Activated CD8-positive, alpha-beta T cell treated with anti-CD3 and anti-CD28 coated beads, Interleukin-2, amount 10 ng/mL, durations not matched to agents 7 days and 5 days (primary cell): ENCODE data around the gene TMX4. TPM values are rescaled to one million over a fixed set of nuclear protein-coding genes. Genes with fewer than 3 reads are reported as not detected.

ENCODE experiments used
- ATAC-seq: fragments of 150-1000 bp; cut with Tn5 transposase; one replicate; pipeline ENCODE4 v1.10.0; 2021; ENCODE audit warnings: moderate library complexity
- CTCF ChIA-PET: fragments of 350-600 bp; sonication (Branson Sonifier 250); formaldehyde crosslinking; loops from one replicate; lab custom pipeline; 2021; ENCODE audit warnings: antibody characterized with exemption; lab: Charles Lee
- POLR2A ChIA-PET: fragments of 350-600 bp; sonication (Branson Sonifier 250); formaldehyde crosslinking; loops from one replicate; lab custom pipeline; 2021; ENCODE audit warnings: antibody characterized with exemption; lab: Charles Lee
- DNase-seq: peaks from one replicate; pipeline ENCODE4 v3.0.0-alpha.2; 2020
- H3K27ac Mint-ChIP-seq: one replicate; pipeline ENCODE4 v1.8.0; 2021; ENCODE audit warnings: mild to moderate bottlenecking, mixed read lengths
- H3K27me3 Mint-ChIP-seq: one replicate; pipeline ENCODE4 v1.8.0; 2021; ENCODE audit warnings: low read depth, mixed read lengths
- H3K36me3 Mint-ChIP-seq: one replicate; pipeline ENCODE4 v1.8.0; 2021; ENCODE audit warnings: low read depth, mixed read lengths
- H3K4me1 Mint-ChIP-seq: one replicate; pipeline ENCODE4 v1.8.0; 2021; ENCODE audit warnings: low read depth, mixed read lengths
- H3K4me3 Mint-ChIP-seq: one replicate; pipeline ENCODE4 v1.8.0; 2021; ENCODE audit warnings: mild to moderate bottlenecking, mixed read lengths
- H3K9me3 Mint-ChIP-seq: one replicate; pipeline ENCODE4 v1.8.0; 2022; ENCODE audit warnings: mixed read lengths; ENCODE audit not compliant: insufficient read depth
- total RNA-seq, 2 experiments: library from RNA; stranded (reverse); gene quantifications; one replicate each; pipeline ENCODE4 v1.2.3, GENCODE V29; 2021

Gene TMX4
- total RNA-seq, 2 experiments from 2014 or later, result 24.9 to 31.6 TPM

- ChIA-PET CTCF (interaction anchor here (1.0 to 1.2 kb wide), 2 partner anchors 31 kb away, joined by 3 read pairs; no protein-coding TSS in a partner anchor), POLR2A (no interaction called here)
- no peak overlapping the region for H3K4me3 Mint-ChIP-seq
- H3K27ac Mint-ChIP-seq, result no peak overlapping the region
- peaks cover 9% of the 10 kb centered on the region for H3K4me1 Mint-ChIP-seq
- ATAC-seq, result no peak
- H3K36me3 Mint-ChIP-seq, result peaks cover 2% of the 10 kb centered on the region
- no peaks in the 10 kb centered on the region for H3K9me3 Mint-ChIP-seq
- no peak for DNase-seq
- no peaks in the 10 kb centered on the region for H3K27me3 Mint-ChIP-seq
Measured at GRCh38 chr20:8012724-8013123, 6.8 kb downstream of the TMX4 start.

GRCh38 chr20:8008733-8009132, 10.8 kb downstream of the TMX4 start:
- no peaks in the 10 kb centered on the region for H3K9me3 Mint-ChIP-seq
- ChIA-PET POLR2A (no interaction called here), CTCF (interaction anchor here (0.7 kb wide), 1 partner anchor 35 kb away, joined by 3 read pairs; no protein-coding TSS in a partner anchor)
- no peak for ATAC-seq
- peaks cover 7% of the 10 kb centered on the region for H3K36me3 Mint-ChIP-seq
- peaks cover 1% of the 10 kb centered on the region for H3K4me1 Mint-ChIP-seq
- no peak overlapping the region for H3K27ac Mint-ChIP-seq
- no peak for DNase-seq
- no peak overlapping the region for H3K4me3 Mint-ChIP-seq
- H3K27me3 Mint-ChIP-seq, result no peaks in the 10 kb centered on the region

- CTCF ChIA-PET, result no interaction called here
- Mint-ChIP-seq H3K9me3 (no peaks in the 10 kb centered on the region), H3K4me1 (peaks cover 1% of the 10 kb centered on the region), H3K4me3 (no peak overlapping the region), H3K27ac (no peak overlapping the region), H3K27me3 (no peaks in the 10 kb centered on the region), H3K36me3 (peaks cover 8% of the 10 kb centered on the region)
- DNase-seq (no peak), ATAC-seq (no peak)
- POLR2A ChIA-PET, result no interaction called here
Measured at GRCh38 chr20:8007490-8007889, 12.1 kb downstream of the TMX4 start.

GRCh38 chr20:8005575-8006366, 13.8 kb downstream of the TMX4 start:
- ChIA-PET POLR2A (no interaction called here), CTCF (interaction anchor here (1.1 to 1.4 kb wide), 2 partner anchors 18 to 69 kb away, joined by 3 read pairs; no protein-coding TSS in a partner anchor)
- Mint-ChIP-seq H3K27me3 (no peaks in the 10 kb centered on the region), H3K9me3 (no peaks in the 10 kb centered on the region), H3K4me3 (no peak overlapping the region), H3K36me3 (peaks cover 14% of the 10 kb centered on the region), H3K27ac (no peak overlapping the region), H3K4me1 (no peaks in the 10 kb centered on the region)
- no peak for ATAC-seq
- DNase-seq, result no peak

GRCh38 chr20:8005033-8005432, 14.5 kb downstream of the TMX4 start:
- no peak for DNase-seq
- peaks cover 21% of the 10 kb centered on the region for H3K36me3 Mint-ChIP-seq
- POLR2A ChIA-PET, result no interaction called here
- no peaks in the 10 kb centered on the region for H3K4me1 Mint-ChIP-seq
- H3K27me3 Mint-ChIP-seq, result no peaks in the 10 kb centered on the region
- H3K4me3 Mint-ChIP-seq, result no peak overlapping the region
- no peaks in the 10 kb centered on the region for H3K9me3 Mint-ChIP-seq
- CTCF ChIA-PET, result interaction anchor here (0.9 to 1.1 kb wide), 3 partner anchors 19 to 39 kb away, joined by 3 to 4 read pairs (median 3); no protein-coding TSS in a partner anchor
- no peak overlapping the region for H3K27ac Mint-ChIP-seq
- ATAC-seq, result no peak

- DNase-seq, result no peak
- Mint-ChIP-seq H3K9me3 (no peaks in the 10 kb centered on the region), H3K27me3 (no peaks in the 10 kb centered on the region), H3K4me3 (no peak overlapping the region), H3K4me1 (no peaks in the 10 kb centered on the region), H3K36me3 (peaks cover 17% of the 10 kb centered on the region), H3K27ac (no peak overlapping the region)
- POLR2A ChIA-PET, result no interaction called here
- CTCF ChIA-PET, result no interaction called here
- no peak for ATAC-seq
Measured at GRCh38 chr20:8002056-8002455, 17.5 kb downstream of the TMX4 start.

GRCh38 chr20:8000796-8001195, 18.8 kb downstream of the TMX4 start:
- Mint-ChIP-seq H3K4me1 (no peaks in the 10 kb centered on the region), H3K27me3 (no peaks in the 10 kb centered on the region), H3K4me3 (no peak overlapping the region), H3K36me3 (peaks cover 16% of the 10 kb centered on the region), H3K27ac (no peak overlapping the region), H3K9me3 (no peaks in the 10 kb centered on the region)
- ChIA-PET CTCF (no interaction called here), POLR2A (interaction anchor here (0.8 kb wide), 1 partner anchor 19 kb away, joined by 3 read pairs; the partner anchor contains the start of gene TMX4)
- DNase-seq, result no peak
- no peak for ATAC-seq

- Mint-ChIP-seq H3K27ac (no peak overlapping the region), H3K27me3 (no peaks in the 10 kb centered on the region), H3K36me3 (peaks cover 22% of the 10 kb centered on the region), H3K4me3 (no peak overlapping the region), H3K9me3 (peaks cover 11% of the 10 kb centered on the region), H3K4me1 (no peaks in the 10 kb centered on the region)
- no peak for ATAC-seq
- CTCF ChIA-PET, result no interaction called here
- no peak for DNase-seq
- POLR2A ChIA-PET, result no interaction called here
Measured at GRCh38 chr20:7996898-7997297, 22.7 kb downstream of the TMX4 start.

- Mint-ChIP-seq H3K4me1 (no peaks in the 10 kb centered on the region), H3K36me3 (peaks cover 11% of the 10 kb centered on the region), H3K4me3 (no peak overlapping the region), H3K27me3 (no peaks in the 10 kb centered on the region), H3K9me3 (peaks cover 11% of the 10 kb centered on the region), H3K27ac (no peak overlapping the region)
- ATAC-seq, result no peak
- ChIA-PET CTCF (no interaction called here), POLR2A (no interaction called here)
- no peak for DNase-seq
Measured at GRCh38 chr20:7994809-7995208, 24.8 kb downstream of the TMX4 start.

- Mint-ChIP-seq H3K9me3 (peaks cover 11% of the 10 kb centered on the region), H3K36me3 (peaks cover 11% of the 10 kb centered on the region), H3K27ac (no peak overlapping the region), H3K4me1 (no peaks in the 10 kb centered on the region), H3K4me3 (no peak overlapping the region), H3K27me3 (no peaks in the 10 kb centered on the region)
- no peak for DNase-seq
- CTCF ChIA-PET, result no interaction called here
- POLR2A ChIA-PET, result no interaction called here
- ATAC-seq, result no peak
Measured at GRCh38 chr20:7993703-7994102, 25.9 kb downstream of the TMX4 start.

GRCh38 chr20:7993238-7993637, 26.3 kb downstream of the TMX4 start:
- DNase-seq, result no peak
- ChIA-PET CTCF (no interaction called here), POLR2A (no interaction called here)
- ATAC-seq, result no peak
- Mint-ChIP-seq H3K27ac (no peak overlapping the region), H3K4me1 (no peaks in the 10 kb centered on the region), H3K9me3 (peaks cover 11% of the 10 kb centered on the region), H3K27me3 (no peaks in the 10 kb centered on the region), H3K36me3 (peaks cover 11% of the 10 kb centered on the region), H3K4me3 (no peak overlapping the region)

GRCh38 chr20:7990385-7990784, 29.2 kb downstream of the TMX4 start:
- Mint-ChIP-seq H3K9me3 (peaks cover 11% of the 10 kb centered on the region), H3K4me1 (no peaks in the 10 kb centered on the region), H3K4me3 (no peak overlapping the region), H3K27ac (no peak overlapping the region), H3K36me3 (peaks cover 14% of the 10 kb centered on the region), H3K27me3 (no peaks in the 10 kb centered on the region)
- POLR2A ChIA-PET, result no interaction called here
- ATAC-seq (no peak), DNase-seq (no peak)
- CTCF ChIA-PET, result no interaction called here
